HEK293 (cell line): Measurements from ENCODE around the gene SLC25A41.

ENCODE experiments used
- CTCF ChIA-PET: fragments of 350-600 bp; formaldehyde crosslinking; extraction: SDS; loops from one replicate; lab custom pipeline; 2021; ENCODE audit warnings: antibody characterized with exemption; lab: Yijun Ruan, JAX
- POLR2A ChIA-PET: fragments of 300-600 bp; formaldehyde crosslinking; extraction: SDS; loops from one replicate; lab custom pipeline; 2020; ENCODE audit warnings: antibody characterized with exemption, inconsistent platforms; lab: Yijun Ruan, JAX
- H3K27ac ChIP-seq: fragments of 200-500 bp; sonication (Bioruptor generic); 2 replicates; pipeline ENCODE4 v1.5.1; 2014; ENCODE audit warnings: low read depth, low read length, control low read depth, inconsistent platforms; ENCODE audit errors: extremely low read depth
- H3K36me3 ChIP-seq, 2 experiments: fragments of 200-500 bp in 1 of 2; sonication (Bioruptor generic) in 1 of 2; 1 replicate in 1 of 2; 2 replicates in 1 of 2; pipeline ENCODE4 v1.5.1; 2014 to 2017; ENCODE audit warnings: inconsistent platforms in 2 of 2, low read length in 2 of 2; ENCODE audit not compliant: control insufficient read depth in 2 of 2, insufficient read depth in 1 of 2
- H3K4me1 ChIP-seq: fragments of 200-500 bp; sonication (Bioruptor generic); 2 replicates; pipeline ENCODE4 v1.5.1; 2014; ENCODE audit warnings: mild to moderate bottlenecking, low read length, inconsistent platforms; ENCODE audit not compliant: control insufficient read depth, insufficient read depth
- H3K4me3 ChIP-seq: 2 replicates; pipeline ENCODE4 v1.5.1; 2011; ENCODE audit warnings: low read depth, mild to moderate bottlenecking, control low read depth, low read length, moderate library complexity
- H3K9me3 ChIP-seq: fragments of 200-500 bp; sonication (Bioruptor generic); 2 replicates; pipeline ENCODE4 v1.5.1; 2014; ENCODE audit warnings: low read depth, low read length, inconsistent platforms; ENCODE audit not compliant: control insufficient read depth, insufficient read depth
- FEZF1 ChIP-seq: fragments of 450-650 bp; formaldehyde crosslinking; IDR thresholded peaks from 2 replicates; pipeline ENCODE4 v1.5.1; 2016; ENCODE audit warnings: missing biosample characterization, missing genetic modification characterization
- GLI4 ChIP-seq: fragments of 450-650 bp; formaldehyde crosslinking; IDR thresholded peaks from 2 replicates; pipeline ENCODE4 v1.5.1; 2016; ENCODE audit warnings: missing biosample characterization, missing genetic modification characterization
- MYNN ChIP-seq: fragments of 450-650 bp; formaldehyde crosslinking; IDR thresholded peaks from 2 replicates; pipeline ENCODE4 v1.5.1; 2016; ENCODE audit warnings: missing biosample characterization, missing genetic modification characterization, borderline replicate concordance
- PRDM1 ChIP-seq: fragments of 450-650 bp; formaldehyde crosslinking; IDR thresholded peaks from 2 replicates; pipeline ENCODE4; 2016; ENCODE audit warnings: missing biosample characterization, missing genetic modification characterization
- RBAK ChIP-seq: fragments of 450-650 bp; formaldehyde crosslinking; IDR thresholded peaks from 2 replicates; pipeline ENCODE4 v1.5.1; 2016; ENCODE audit warnings: missing biosample characterization, missing genetic modification characterization
- ZEB2 ChIP-seq: fragments of 450-650 bp; formaldehyde crosslinking; IDR thresholded peaks from 2 replicates; pipeline ENCODE4 v1.5.1; 2016; ENCODE audit warnings: missing biosample characterization, missing genetic modification characterization
- ZIC2 ChIP-seq: fragments of 450-650 bp; formaldehyde crosslinking; IDR thresholded peaks from 2 replicates; pipeline ENCODE4 v1.5.1; 2016; ENCODE audit warnings: missing biosample characterization, missing genetic modification characterization
- ZNF114 ChIP-seq: fragments of 450-650 bp; formaldehyde crosslinking; IDR thresholded peaks from 2 replicates; pipeline ENCODE4 v1.5.0; 2017; ENCODE audit warnings: missing biosample characterization, missing genetic modification characterization
- ZNF133 ChIP-seq: fragments of 450-650 bp; formaldehyde crosslinking; IDR thresholded peaks from 2 replicates; pipeline ENCODE4 v1.5.1; 2016; ENCODE audit warnings: missing biosample characterization, missing genetic modification characterization
- ZNF16 ChIP-seq: fragments of 450-650 bp; formaldehyde crosslinking; IDR thresholded peaks from 2 replicates; pipeline ENCODE4 v1.5.1; 2016; ENCODE audit warnings: low read depth, missing biosample characterization, missing genetic modification characterization
- ZNF211 ChIP-seq: fragments of 450-650 bp; formaldehyde crosslinking; IDR thresholded peaks from 2 replicates; pipeline ENCODE4 v1.5.1; 2016; ENCODE audit warnings: low read depth, missing biosample characterization, missing genetic modification characterization
- ZNF223 ChIP-seq: fragments of 450-650 bp; formaldehyde crosslinking; IDR thresholded peaks from 2 replicates; pipeline ENCODE4 v1.5.1; 2016; ENCODE audit warnings: missing biosample characterization, missing genetic modification characterization
- ZNF335 ChIP-seq: fragments of 450-650 bp; formaldehyde crosslinking; conservative IDR thresholded peaks from 2 replicates; pipeline ENCODE4 v1.5.1; 2016; ENCODE audit warnings: missing biosample characterization, missing genetic modification characterization
- ZNF394 ChIP-seq: fragments of 450-650 bp; formaldehyde crosslinking; IDR thresholded peaks from 2 replicates; pipeline ENCODE4 v1.5.1; 2016; ENCODE audit warnings: missing biosample characterization, missing genetic modification characterization, mild to moderate bottlenecking, moderate library complexity, borderline replicate concordance
- ZNF48 ChIP-seq: fragments of 450-650 bp; formaldehyde crosslinking; IDR thresholded peaks from 2 replicates; pipeline ENCODE4 v1.5.1; 2016; ENCODE audit warnings: missing biosample characterization, missing genetic modification characterization
- ZNF501 ChIP-seq: fragments of 450-650 bp; formaldehyde crosslinking; IDR thresholded peaks from 2 replicates; pipeline ENCODE4 v1.5.1; 2016; ENCODE audit warnings: missing biosample characterization, missing genetic modification characterization
- ZNF530 ChIP-seq: fragments of 450-650 bp; formaldehyde crosslinking; IDR thresholded peaks from 2 replicates; pipeline ENCODE4 v1.5.1; 2016; ENCODE audit warnings: low read depth, missing biosample characterization, missing genetic modification characterization
- ZNF654 ChIP-seq: fragments of 450-650 bp; formaldehyde crosslinking; IDR thresholded peaks from 2 replicates; pipeline ENCODE4 v1.5.1; 2016; ENCODE audit warnings: low read depth, missing biosample characterization, missing genetic modification characterization
- ZNF670 ChIP-seq: fragments of 450-650 bp; formaldehyde crosslinking; IDR thresholded peaks from 2 replicates; pipeline ENCODE4 v1.5.1; 2016; ENCODE audit warnings: missing biosample characterization, missing genetic modification characterization, low read depth
- ZNF791 ChIP-seq: fragments of 450-650 bp; formaldehyde crosslinking; IDR thresholded peaks from 2 replicates; pipeline ENCODE4 v1.5.1; 2016; ENCODE audit warnings: missing biosample characterization, missing genetic modification characterization
- ZSCAN30 ChIP-seq: fragments of 450-650 bp; IDR thresholded peaks from 2 replicates; pipeline ENCODE4 v1.5.1; 2018; ENCODE audit warnings: missing biosample characterization, mild to moderate bottlenecking, missing genetic modification characterization, moderate library complexity
- TF ChIP-seq, protein P1 (sequence below): fragments of 450-650 bp; formaldehyde crosslinking; IDR thresholded peaks from 2 replicates; pipeline ENCODE4 v1.5.1; 2016; ENCODE audit warnings: missing biosample characterization, missing genetic modification characterization
- TF ChIP-seq, protein P2 (sequence below): fragments of 450-650 bp; formaldehyde crosslinking; IDR thresholded peaks from 2 replicates; pipeline ENCODE4 v1.5.1; 2016; ENCODE audit warnings: missing biosample characterization, missing genetic modification characterization
- TF ChIP-seq, protein P3 (sequence below): fragments of 450-650 bp; formaldehyde crosslinking; IDR thresholded peaks from 2 replicates; pipeline ENCODE4 v1.5.1; 2016; ENCODE audit warnings: missing biosample characterization, missing genetic modification characterization
- TF ChIP-seq, protein P4 (sequence below): fragments of 450-650 bp; formaldehyde crosslinking; IDR thresholded peaks from 2 replicates; pipeline ENCODE4 v1.5.1; 2016; ENCODE audit warnings: missing biosample characterization, missing genetic modification characterization

The SLC25A41 gene

DNA sequence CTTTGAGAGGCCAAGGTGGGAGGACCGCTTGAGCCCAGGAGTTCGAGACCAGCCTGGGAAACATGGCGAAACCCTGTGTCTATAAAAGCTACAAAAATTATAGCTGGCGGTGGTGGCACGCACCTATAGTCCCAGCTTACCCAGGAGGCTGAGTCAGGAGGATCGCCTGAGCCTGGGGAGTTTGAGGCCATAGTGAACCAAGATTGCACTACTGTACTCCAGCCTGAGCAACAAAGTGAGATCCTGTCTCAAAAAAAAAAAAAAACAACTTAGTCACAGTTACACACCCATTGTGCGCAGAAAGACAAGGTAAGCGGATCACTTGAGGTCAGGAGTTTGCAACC, 48.8 kb upstream of the SLC25A41 start:
- Histone ChIP-seq H3K36me3 (no peaks in the 10 kb centered on the region), H3K27ac (no peak overlapping the region), H3K4me1 (no peaks in the 10 kb centered on the region), H3K4me3 (no peak overlapping the region), H3K9me3 (no peaks in the 10 kb centered on the region)
- CTCF ChIA-PET, result interaction anchor here (0.6 to 2.0 kb wide), 8 partner anchors 8 to 285 kb away, joined by 3 to 7 read pairs (median 3); partner anchors contain the start of genes ALKBH7, CLPP and SH2D3A
- TF ChIP-seq ZNF670 (tag by site-specific recombination), result no peak
- TF ChIP-seq ZNF501, result no peak
- TF ChIP-seq ZNF133 (tag by site-specific recombination), result no peak
- TF ChIP-seq RBAK, result no peak
- no peak for TF ChIP-seq ZNF114 (tag by site-specific recombination)
- no peak for TF ChIP-seq ZEB2 (tag by site-specific recombination)
- POLR2A ChIA-PET, result interaction anchor here (0.6 kb wide), 1 partner anchor 170 kb away, joined by 3 read pairs; no protein-coding TSS in a partner anchor

DNA sequence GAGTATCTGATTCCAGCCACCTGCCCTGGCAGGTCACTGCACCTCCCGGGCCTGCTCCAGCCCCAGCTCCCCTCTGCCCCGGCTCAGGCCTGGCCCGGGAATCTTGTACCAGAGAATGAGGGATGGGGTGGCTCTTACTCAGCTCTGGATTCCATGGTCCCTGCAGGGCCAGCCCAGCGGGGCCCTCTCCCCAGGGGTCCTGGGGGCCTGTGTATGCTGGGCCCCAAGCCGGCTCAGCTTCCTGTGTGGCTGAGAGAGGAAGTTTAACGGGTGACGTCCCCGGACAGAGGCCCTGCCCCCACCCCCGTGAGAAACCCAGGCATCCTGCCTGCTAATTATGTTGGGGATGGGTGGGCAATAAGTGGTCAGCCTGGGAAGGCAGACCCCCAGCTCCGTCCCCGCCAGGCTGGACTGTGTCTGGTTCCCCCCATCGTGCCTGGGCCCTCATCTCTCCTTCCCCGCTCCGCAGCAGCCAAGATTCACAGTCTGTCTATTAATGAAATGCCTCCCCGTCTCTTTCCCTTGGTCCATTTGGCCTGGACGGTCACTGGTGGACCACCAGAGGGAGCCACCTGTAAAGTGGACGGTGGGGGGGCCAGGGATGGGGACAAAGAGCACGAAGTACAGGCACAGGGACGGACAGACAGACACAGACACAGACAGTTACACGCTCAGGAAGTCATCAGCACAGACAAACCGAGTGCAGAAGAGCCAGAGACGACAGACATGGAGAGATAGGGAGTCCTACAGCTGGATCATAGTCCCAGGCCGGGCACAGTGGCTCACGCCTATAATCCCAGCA, 48.2 kb upstream of the SLC25A41 start, which contains the start of gene DENND1C:
DENND1C (minus strand) TSS at position 247 of the 802 bp plus-strand sequence; CDS start at position 155, 92 bp downstream.
- no peaks in the 10 kb centered on the region for H3K9me3 ChIP-seq
- no peaks in the 10 kb centered on the region for H3K36me3 ChIP-seq
- no peak within 1 kb of the TSS for H3K27ac ChIP-seq
- H3K4me1 ChIP-seq, result no peaks in the 10 kb centered on the region
- CTCF ChIA-PET, result interaction anchor here (0.6 to 2.0 kb wide), 11 partner anchors 9 to 299 kb away, joined by 3 to 8 read pairs (median 3); partner anchors contain the start of genes ALKBH7, CLPP and CRB3
- 0 out of 2 replicates have a peak, but pooled peaks have one; percentile 10 for TF ChIP-seq ZNF654 (tag by site-specific recombination)
- no peak for TF ChIP-seq ZNF223 (tag by site-specific recombination)
- TF ChIP-seq ZNF530 (tag by site-specific recombination), result no peak
- TF ChIP-seq, protein P1, sequence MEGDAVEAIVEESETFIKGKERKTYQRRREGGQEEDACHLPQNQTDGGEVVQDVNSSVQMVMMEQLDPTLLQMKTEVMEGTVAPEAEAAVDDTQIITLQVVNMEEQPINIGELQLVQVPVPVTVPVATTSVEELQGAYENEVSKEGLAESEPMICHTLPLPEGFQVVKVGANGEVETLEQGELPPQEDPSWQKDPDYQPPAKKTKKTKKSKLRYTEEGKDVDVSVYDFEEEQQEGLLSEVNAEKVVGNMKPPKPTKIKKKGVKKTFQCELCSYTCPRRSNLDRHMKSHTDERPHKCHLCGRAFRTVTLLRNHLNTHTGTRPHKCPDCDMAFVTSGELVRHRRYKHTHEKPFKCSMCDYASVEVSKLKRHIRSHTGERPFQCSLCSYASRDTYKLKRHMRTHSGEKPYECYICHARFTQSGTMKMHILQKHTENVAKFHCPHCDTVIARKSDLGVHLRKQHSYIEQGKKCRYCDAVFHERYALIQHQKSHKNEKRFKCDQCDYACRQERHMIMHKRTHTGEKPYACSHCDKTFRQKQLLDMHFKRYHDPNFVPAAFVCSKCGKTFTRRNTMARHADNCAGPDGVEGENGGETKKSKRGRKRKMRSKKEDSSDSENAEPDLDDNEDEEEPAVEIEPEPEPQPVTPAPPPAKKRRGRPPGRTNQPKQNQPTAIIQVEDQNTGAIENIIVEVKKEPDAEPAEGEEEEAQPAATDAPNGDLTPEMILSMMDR (tag by site-specific recombination), result peak; percentile 79
- TF ChIP-seq ZIC2 (tag by site-specific recombination), result peak; percentile 64
- TF ChIP-seq ZNF335 (tag by site-specific recombination), result peak; percentile 34
- TF ChIP-seq, protein P2, sequence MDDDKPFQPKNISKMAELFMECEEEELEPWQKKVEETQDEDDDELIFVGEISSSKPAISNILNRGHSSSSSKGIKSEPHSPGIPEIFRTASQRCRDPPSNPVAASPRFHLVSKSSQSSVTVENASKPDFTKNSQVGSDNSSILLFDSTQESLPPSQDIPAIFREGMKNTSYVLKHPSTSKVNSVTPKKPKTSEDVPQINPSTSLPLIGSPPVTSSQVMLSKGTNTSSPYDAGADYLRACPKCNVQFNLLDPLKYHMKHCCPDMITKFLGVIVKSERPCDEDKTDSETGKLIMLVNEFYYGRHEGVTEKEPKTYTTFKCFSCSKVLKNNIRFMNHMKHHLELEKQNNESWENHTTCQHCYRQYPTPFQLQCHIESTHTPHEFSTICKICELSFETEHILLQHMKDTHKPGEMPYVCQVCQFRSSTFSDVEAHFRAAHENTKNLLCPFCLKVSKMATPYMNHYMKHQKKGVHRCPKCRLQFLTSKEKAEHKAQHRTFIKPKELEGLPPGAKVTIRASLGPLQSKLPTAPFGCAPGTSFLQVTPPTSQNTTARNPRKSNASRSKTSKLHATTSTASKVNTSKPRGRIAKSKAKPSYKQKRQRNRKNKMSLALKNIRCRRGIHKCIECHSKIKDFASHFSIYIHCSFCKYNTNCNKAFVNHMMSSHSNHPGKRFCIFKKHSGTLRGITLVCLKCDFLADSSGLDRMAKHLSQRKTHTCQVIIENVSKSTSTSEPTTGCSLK (tag by site-specific recombination), result no peak
- no peak within 1 kb of the TSS for H3K4me3 ChIP-seq
- POLR2A ChIA-PET, result interaction anchor here (0.6 kb wide), 1 partner anchor 170 kb away, joined by 3 read pairs; no protein-coding TSS in a partner anchor

DNA sequence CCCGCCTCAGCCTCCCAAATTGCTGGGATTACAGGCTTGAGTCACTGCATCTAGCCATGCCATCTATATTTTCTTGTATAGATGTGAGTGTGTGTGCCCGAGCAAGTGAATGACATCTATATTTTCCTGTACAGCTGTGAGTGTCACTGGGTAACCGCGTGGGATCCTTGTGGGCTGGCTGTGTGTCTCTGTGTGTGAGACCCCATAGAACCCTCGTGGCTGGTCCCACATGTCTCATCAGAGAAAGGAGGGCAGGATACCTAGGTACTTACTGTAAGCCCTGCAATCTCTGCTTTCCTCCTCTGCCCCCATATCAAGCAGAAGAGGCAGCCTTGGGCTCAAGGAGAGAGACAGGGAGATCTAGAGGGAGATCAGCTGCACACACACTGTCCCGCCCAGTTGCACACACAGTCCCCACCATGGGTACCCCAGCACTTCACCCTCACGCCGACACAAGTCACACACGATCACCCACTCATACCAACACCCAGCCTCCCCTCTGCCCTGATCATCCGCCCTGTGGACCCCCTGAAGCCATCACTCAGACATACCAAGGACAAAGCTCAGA, 47.4 kb upstream of the SLC25A41 start:
- no peak overlapping the region for H3K27ac ChIP-seq
- no peaks in the 10 kb centered on the region for H3K36me3 ChIP-seq
- POLR2A ChIA-PET, result no interaction called here
- H3K9me3 ChIP-seq, result no peaks in the 10 kb centered on the region
- CTCF ChIA-PET, result interaction anchor here (0.8 to 2.0 kb wide), 4 partner anchors 10 to 298 kb away, joined by 3 to 7 read pairs (median 3); partner anchors contain the start of gene CRB3
- H3K4me3 ChIP-seq, result no peak overlapping the region
- no peaks in the 10 kb centered on the region for H3K4me1 ChIP-seq
- TF ChIP-seq, protein P3, sequence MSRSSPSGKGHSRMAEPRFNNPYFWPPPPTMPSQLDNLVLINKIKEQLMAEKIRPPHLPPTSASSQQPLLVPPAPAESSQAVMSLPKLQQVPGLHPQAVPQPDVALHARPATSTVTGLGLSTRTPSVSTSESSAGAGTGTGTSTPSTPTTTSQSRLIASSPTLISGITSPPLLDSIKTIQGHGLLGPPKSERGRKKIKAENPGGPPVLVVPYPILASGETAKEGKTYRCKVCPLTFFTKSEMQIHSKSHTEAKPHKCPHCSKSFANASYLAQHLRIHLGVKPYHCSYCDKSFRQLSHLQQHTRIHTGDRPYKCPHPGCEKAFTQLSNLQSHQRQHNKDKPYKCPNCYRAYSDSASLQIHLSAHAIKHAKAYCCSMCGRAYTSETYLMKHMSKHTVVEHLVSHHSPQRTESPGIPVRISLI (tag by site-specific recombination), result no peak
- TF ChIP-seq ZNF394 (no peak), ZNF211 (tag by site-specific recombination) (no peak), GLI4 (tag by site-specific recombination) (no peak), ZNF791 (tag by site-specific recombination) (no peak), ZNF16 (tag by site-specific recombination) (no peak), ZSCAN30 (tag by site-specific recombination) (no peak), PRDM1 (tag by site-specific recombination) (no peak), ZNF48 (tag by site-specific recombination) (no peak), MYNN (tag by site-specific recombination) (no peak), FEZF1 (tag by site-specific recombination) (no peak)
- TF ChIP-seq, protein P4, sequence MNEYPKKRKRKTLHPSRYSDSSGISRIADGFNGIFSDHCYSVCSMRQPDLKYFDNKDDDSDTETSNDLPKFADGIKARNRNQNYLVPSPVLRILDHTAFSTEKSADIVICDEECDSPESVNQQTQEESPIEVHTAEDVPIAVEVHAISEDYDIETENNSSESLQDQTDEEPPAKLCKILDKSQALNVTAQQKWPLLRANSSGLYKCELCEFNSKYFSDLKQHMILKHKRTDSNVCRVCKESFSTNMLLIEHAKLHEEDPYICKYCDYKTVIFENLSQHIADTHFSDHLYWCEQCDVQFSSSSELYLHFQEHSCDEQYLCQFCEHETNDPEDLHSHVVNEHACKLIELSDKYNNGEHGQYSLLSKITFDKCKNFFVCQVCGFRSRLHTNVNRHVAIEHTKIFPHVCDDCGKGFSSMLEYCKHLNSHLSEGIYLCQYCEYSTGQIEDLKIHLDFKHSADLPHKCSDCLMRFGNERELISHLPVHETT, result no peak
